Stimulated activated CD8-positive, alpha-beta memory T cell treated with anti-CD3 and anti-CD28 coated beads, Interleukin-15, amount 100 ng/mL, for 48 hours (primary cell): Measurements from ENCODE around the gene CACHD1.
"Not testable (repeated sequence)": the region's sequence is repeated elsewhere in the genome, so short reads cannot be mapped to it uniquely, and the experiment has no call there.

ENCODE experiments used
- DNase-seq, 2 donors: peaks; one replicate each; pipeline ENCODE4 v3.0.0-alpha.2; 2020; ENCODE audit warnings: low read depth in 2 of 2

The CACHD1 gene

DNA sequence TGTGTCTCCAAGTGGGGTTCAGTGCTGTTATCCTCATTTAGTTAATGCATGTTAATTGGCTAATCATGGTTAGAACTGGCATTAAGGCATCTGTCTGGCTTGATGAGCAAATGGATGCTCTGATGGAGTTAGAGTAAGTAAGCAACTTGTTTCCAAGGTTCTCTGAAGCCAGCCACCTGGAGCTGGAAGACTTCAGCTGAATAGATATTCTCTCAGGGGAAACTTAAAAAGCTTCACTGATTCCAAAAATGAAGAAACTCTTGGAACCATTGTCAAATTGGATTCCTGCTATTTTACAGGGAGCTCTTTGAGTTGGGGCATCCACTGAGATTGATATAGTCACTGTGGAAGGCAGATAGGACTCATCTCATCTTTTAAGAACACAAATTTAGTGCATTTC, 118.9 kb downstream of the CACHD1 start:
- no peak for DNase-seq

DNA sequence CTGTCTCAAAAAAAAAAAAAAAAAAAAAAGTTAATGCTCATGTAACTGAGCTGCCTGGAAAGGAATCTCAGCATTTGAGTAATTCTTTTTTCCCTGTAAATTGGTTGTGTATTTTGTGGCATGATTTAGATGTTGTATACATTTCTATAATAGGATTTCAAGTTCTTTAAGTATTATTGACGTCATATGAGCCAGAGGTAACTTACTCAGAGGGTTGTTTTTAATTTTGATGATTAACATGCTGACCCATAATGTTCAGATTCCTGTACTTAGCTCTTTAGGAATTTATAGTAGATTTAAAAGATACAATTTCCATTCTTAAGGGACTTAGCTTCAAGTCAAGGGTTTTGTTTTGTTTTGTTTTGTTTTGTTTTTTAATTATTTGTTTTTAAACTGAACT, 120.4 kb downstream of the CACHD1 start:
- DNase-seq, result no peak

DNA sequence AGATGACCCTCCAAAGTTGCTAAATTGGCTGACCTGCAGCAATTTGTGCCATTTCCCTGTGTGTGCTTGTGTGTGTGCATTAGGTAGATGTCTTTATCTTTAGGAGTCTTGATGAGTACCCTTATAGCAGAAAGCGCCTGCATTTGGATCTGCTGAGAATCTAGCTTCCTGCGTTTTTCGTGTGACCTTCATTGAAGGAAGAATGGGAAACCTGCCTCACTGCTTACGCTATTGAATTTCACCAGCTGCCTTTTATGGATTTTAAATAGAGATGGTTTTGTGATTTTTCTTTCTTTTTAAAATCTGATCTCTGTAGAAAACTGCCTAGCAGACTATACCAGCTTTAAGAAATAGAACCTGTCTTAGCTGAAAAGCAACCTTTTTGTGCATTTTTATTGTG, 124.5 kb downstream of the CACHD1 start:
- DNase-seq, result no peak

DNA sequence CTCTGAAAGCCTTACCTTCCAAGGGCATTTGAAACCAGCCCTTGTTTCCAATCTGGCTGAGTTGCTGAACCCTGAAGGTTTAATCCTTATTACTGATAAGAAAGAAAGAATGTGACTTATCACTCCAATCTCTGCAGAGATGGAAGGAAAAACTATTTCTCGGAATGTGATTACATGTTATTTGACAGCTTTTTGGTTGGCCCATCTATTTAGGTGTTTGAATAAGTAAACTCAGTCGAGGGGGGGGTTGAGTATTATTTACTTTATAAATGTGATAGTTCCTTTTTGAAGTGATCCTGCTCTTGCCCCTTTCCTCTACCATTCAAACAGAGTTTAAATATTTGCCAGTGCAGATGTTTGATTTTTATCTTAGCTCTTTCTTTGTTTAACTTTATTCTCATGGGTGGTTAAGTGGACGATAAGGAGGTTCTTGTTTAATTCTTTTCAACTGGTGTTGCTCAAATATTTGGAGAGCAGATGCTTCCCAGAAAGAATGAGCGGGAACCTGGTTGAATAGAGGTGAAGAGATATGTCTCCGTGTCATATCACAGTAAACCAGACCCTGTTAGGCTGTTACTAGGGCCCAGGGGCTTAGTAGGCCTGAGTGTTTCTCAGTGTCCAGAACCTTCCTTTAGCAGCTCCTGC, 126.1 kb downstream of the CACHD1 start:
- no peak for DNase-seq

DNA sequence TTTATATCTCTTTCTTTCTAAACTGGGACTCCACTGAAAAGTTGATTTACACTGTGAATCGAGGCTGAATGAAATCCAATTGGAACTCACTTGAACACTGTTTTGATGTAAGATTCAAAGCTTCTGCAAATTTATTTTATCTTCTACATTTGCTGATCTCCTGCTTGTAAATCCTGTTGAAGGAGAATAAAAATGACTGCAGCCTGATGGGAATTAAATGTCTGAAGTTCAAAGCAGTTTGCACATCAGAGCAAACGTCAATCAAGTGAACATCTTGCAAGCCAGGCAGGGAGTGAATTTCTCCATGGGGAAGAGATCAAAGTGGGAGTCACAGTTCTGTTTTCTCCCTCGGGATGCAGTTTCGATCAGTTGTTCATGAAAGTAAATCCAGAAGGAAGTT, 127.2 kb downstream of the CACHD1 start:
- no peak for DNase-seq

DNA sequence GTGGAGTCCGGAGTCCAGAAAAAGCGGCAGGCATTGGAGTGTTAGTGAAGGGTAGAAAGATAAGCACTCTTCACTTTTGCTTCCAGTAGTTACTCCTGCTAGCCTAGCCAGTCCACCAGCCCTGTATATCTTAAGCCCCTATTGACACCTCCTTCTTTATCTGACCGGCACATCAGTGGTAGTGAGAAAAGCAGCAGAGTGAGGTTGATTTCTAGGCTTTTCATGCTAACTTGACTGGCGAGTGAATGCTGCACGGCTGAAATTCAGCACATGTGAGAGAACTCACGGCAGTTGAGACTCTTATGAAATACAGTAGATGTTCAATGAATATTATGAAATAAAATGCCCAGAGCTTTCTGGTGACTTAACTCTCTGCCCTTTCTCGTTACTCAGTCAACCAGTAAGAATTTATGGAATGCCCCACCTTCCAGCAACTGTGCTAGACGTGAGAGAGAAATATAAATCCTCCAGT, 128.2 kb downstream of the CACHD1 start:
- DNase-seq, result no peak

DNA sequence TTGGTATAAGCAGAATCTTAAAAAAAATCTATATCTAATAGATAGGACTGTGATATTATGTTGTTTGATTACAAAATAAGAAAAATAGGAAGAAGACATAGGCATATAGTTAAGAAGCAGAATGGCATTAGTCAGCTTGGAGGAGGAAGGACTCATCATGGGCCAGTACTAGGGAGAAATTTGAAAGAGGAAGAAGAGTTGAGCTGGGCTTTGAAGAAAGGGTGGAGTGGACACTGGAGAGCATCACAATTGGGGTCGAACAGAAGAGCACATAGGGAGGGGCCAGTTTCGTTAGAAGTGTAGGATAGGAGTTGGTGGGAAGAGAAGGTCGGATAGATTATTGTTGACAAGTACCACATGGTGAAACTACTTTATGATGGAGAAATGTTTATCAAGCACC, 129.3 kb downstream of the CACHD1 start:
- DNase-seq, result no peak

DNA sequence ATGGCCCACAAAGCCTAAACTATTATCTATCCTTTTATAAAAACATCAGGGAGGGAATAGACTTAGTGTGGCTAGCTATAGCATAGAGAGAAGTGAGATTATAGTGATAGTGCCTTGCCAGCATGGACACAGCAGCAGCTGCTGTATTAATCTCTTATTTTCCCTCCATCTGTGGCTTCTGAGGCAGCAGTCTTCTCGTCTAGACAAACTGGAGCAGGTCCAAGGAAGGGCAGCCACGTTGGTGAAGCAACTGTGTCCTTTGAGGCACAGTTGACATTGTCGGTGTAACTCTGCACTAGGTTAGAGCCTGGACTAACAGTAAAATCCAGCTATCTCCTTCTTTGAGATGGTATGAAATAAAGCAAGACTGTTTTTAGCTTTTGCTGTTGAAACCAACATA, 131.3 kb downstream of the CACHD1 start:
- no peak for DNase-seq

DNA sequence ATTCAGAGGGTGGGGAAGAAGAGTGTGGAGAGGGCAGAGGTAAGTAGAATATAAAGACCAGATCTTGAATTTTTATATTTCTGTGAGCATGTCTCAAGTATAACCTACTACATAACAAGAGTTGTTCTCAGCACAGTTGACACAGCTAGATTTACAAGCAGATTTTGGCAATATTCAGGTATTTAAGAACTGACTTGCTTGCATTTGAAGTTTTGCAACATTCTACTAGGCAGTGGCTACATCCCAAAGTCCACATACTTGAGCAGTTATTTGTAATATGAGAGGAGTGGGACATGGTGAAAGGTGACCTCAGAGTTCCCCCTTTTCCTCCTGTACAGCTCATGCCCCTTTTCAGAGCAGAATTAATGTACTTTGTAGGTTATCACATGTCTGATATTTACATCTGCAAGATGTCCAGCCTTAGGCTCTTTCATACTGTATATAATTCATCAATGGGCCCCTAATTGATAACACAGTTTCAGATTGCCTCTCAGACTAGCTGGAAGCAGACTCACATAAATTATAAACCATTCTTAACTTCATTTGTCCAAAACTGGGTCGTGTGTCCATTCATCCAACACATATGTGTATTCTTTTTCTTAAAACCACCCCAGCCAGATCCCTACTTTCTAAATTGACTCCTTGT, 138.2 kb downstream of the CACHD1 start:
- DNase-seq, result no peak

DNA sequence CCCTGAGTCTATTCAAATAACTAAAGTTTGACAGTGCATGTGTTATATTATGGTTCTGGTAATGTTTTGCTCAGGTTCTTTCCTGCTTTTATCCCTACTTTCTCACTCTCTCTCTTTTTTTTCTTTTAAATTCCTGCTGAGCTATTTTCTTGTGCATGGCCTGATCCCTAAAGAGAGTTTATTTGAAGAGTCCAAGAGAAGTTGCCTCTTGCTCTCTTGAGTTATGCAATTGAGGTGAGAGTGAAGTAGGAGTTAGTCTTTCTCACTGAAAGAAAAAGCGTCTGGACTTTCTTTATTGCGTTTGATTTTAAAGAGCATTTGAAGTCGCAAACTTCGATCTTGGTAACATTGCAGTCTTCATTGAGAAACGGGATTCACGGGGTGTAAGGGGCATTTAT, 138.7 kb downstream of the CACHD1 start:
- no peak for DNase-seq

DNA sequence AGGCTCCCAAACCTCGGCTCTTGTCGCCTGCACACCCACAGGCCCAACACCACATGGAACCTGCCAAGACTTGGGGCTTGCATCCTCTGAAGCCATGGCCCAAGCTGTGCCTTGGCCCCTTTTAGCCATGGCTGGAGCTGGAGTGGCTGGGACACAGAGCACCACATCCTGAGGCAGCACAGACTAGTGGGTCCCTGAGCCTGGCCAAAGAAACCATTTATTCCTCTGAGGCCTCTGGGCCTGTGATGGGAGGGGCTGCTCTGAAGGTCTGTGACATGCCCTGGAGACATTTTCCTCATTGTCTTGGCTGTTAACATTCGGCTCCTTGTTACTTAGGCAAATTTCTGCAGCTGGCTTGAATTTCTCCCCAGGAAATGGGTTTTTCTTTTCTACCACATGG, 141.0 kb downstream of the CACHD1 start:
- not testable (repeated sequence) for DNase-seq

DNA sequence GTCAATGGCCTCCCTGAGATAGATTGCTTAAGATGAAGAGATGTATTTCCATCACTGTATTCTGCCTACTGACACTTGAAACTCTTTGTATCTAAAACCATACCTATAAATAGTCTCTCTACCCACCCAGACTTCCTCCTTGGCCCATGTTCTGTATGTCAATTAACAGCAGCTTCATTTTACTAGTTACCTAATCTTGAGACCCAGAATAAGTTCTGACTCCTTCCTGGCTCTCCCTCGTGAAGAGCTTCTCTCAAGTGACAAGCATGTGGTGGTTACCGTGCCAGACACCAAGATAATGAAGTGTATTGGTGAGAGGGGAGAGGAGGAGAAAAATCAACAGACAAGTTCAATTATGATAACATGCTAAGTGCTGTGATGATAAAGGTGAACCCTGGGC, 146.1 kb downstream of the CACHD1 start:
- DNase-seq, result no peak

DNA sequence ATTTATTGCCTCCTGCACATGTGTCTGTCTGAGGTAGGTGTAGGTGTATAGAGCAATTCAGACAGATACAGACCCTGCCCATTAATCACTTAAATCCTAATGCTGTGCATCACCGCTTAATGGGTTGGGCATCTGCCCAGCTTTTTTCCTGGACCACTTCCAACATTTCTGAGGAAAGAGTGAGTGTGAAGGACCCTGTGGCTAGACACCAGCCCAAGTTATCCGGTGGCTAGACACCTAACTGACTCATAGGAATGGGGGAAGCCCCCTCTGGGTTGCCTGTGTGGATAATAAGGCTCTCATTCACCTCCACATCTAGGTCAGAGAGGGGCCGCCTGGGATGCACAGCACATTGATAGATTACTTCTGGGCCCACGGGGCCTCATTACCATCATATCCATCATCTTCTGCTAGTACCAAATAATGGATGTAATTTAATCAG, 153.8 kb downstream of the CACHD1 start:
- DNase-seq, result peak; percentile 2 to 27

DNA sequence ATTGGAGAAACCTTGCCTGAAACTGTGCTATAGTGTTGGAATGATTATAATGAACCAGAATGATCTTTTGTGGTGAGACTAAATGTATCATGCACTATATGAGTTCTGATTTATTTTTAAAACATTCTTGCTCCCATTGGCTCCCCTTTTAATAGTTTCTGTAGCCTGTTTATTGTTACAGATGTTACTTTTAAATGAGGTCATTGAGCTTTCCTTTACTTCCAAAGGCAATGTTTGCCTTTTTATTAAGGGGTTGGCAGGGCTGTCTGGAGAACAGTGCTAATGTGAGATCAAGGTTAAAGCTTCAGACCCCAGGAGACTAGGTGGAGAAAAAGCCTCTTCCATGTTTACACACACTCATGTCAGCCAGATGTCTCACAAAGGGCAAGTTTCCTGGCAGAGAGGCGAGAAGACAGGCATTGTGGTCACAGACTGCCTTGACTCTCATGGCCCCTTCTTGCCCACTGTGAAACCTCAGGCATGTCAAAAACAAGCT, 154.3 kb downstream of the CACHD1 start:
- DNase-seq, result peak in 1 of 2 donors; percentile 1

DNA sequence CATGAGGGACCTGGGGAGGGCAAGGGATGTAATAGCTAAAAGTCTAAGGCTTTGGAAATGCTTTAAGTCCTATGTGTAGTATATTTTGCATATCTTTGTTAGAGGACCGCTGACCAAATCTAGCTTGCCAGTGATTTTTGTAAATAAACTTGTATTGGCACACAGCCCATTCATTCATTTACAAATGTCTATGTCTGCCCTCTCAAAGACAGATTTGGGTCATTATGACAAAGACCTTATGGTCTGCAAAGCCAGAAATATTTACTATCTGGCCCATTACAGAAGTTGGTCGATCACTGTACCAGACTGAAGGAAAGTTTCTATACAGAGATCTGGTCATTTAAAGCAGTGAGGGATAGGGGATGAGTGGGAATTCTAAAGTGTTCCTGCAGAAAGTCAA, 154.9 kb downstream of the CACHD1 start:
- DNase-seq, result no peak

DNA sequence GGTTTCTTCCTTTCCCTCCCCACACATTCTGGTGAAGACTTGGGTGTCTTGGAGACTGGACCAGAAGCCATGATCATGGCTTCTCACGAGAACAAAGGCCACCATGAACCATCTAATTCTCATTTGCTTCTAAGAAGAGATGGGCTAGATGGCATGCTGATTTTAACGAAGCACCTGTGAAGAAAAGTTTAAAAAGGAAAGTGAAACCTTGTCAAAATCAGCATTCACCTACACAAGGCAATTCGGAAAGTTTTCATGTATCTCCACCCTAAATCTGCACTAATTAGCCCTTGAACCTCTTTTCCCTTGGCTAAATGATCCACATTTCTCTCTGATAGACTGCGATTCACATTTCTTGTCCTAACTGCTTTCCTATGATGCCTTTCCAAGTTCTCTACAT, 160.7 kb downstream of the CACHD1 start:
- no peak for DNase-seq

DNA sequence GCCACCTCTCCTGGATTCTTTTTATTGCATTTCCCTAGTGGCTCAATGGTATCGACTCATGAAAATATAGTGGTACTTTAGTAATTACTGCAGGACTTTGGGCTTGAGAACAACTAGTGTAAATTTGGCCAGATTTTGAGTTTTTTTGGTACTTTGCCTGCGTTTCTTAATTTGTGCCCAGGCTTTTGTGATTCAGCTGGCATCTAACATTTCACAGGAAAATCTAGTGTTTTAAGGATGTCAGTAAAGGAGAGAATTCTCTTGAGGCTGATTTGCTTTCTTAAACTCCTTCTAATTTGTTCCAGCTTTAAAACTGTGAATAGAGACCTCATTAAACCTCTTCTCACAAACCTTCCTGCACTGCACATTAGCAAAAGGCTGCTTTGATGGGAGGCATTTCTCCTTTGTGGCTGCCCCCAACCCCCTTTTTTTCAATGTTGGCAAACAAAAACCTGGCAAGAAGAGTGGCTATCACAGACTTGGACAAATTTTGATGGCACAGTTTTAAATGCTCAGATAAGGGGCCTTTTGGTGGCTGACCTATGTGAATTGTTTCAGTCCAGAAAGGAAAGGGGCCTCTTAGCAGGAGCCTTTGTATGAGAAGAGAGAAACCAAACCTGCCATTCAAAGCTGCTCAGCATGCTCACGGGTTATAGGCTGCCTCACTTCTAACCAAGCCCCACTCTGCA, 161.6 kb downstream of the CACHD1 start:
- no peak for DNase-seq

DNA sequence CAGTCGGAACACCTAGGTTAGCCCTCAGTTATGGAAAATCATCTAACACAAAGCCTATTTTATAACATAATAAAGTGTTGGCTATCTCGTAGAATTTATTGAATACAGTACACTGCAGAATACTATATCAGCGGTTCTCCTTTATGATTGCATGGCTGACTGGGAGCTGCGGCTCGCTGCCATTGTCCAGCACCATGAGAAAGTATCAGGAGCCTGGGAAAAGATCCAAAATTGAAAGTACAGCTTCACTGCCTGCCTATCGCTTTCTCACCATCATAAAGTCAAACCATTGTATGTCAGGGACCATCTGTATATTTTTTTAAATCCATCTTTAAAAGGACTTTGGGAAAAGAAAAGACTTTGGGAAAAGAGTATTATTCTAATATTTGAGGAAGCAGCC, 163.0 kb downstream of the CACHD1 start:
- DNase-seq, result no peak

DNA sequence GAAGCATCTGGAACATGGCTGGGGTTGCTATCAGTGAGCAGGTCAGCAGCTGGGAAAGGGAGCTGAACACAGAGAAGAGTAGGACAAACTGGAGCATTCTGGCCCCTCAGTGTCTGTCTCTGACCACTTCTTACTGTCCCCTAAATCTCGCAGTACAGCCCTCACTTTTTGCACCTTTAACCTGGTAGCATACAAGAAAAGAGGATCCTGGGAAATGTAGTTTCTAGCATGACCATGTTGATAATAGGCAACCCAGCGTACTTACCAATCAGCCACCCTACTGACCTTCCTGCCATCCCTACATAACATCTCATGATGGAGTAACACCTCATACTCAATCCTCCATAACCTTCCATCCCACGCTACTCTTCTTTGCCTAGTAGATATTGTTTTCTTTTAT, 175.8 kb downstream of the CACHD1 start:
- no peak for DNase-seq

DNA sequence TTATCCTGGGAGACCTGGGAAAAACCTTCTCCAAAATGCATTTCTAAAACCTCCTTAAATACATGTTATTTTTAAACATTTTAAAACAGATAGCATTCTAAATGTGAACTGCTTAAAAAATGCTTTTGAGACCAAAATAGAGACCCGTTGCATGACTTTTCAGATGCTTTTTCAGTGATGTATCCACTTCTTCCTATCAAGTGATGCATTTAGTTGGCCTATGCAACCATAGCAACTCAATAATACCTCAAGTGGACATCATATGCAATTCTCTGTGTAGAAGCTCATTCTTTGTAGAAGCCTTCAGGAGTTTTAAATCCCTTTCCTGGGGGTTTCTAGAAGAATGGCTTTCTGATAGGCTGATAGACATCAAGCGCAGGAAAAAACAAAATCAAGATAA, 180.5 kb downstream of the CACHD1 start:
- DNase-seq, result no peak

DNA sequence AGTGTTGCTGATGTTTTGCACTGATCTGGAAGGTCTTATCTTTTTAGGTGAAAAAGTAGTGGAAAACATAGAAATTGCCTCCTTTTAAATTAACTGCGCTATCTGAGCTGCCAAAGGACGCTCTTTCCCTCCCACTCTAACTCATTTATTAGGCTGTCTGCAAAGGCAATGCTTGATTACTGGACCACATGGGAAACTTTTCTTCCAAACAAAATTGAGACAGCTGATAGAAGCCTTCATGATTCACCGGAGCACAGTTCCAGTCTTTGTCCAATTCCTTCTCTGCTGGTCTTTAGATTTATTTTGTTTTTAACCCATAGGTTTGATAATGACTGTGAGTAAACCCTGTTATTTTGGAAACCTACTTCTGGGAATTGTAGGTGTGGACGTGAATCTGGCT, 181.9 kb downstream of the CACHD1 start:
- DNase-seq, result no peak

DNA sequence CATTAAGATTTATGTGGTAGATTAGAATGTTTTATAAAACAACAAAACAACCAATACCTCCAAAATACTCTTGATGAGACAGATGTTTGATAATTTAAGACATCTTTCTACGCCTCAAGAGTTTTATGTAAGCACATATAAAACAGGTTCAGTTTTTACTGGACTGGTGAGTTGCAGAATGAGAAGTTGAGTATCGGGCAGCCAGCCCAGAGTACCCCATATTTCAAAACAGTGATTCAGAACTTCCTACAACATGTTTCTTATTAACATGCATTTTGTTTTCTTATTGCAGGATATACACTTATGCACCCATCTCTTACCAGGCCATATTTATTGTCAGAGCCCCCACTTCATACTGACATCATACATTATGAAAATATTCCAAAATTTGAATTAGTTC, 183.5 kb downstream of the CACHD1 start:
- DNase-seq, result no peak
